C4-2B (cell line): ENCODE results near the gene ADAM12.

Experiments
- CTCF ChIP-seq: fragments of 450-650 bp; conservative IDR thresholded peaks from 2 replicates; pipeline ENCODE4 v1.5.1; 2017; ENCODE audit warnings: mild to moderate bottlenecking
- ZFX ChIP-seq: fragments of 450-650 bp; IDR thresholded peaks from 2 replicates; pipeline ENCODE4 v1.6.1; 2017

GRCh38 chr10:126098226-126098581, 290.1 kb downstream of the ADAM12 start:
- TF ChIP-seq CTCF (no peak), ZFX (no peak)
